ENCODE data around the gene PTPN22. TPM values are rescaled to one million over a fixed set of nuclear protein-coding genes. Genes with fewer than 3 reads are reported as not detected.
A peak's percentile ranks its signal among the peaks of the same experiment; 100 is the strongest.

The PTPN22 gene
- total RNA-seq, 5 donors from 2014 or later (not counting 1 experiment from before 2014, with no cell fraction given), result 25.6 to 45.9 (median 26.6) TPM

DNA sequence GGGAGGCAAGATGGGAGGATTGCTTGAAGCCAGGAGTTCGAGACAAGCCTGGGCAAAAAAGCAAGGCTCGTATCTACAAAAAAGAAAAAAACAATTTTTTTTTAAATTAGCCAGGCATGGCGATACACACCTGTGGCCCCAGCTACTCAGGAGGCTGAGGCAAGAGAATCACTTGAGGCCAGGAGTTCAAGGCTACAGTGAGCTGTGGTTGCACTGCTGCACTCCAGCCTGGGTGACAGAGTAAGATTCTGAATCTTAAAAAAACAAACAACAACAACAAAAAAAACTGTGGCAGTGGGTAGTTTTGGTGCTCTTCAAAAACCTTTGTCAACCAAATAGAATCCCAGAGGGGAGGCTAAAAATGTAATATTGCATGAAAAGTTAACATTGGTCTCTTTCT is 734 bp downstream of the PTPN22 start:
- H3K4me1 ChIP-seq (ENCODE audit: control insufficient read depth in 1 of 2, extremely low read depth in 1 of 2, insufficient read depth in 2 of 2, low read length in 2 of 2), result peaks cover 39 to 45% of the 10 kb centered on the region in 2 experiments
- ATAC-seq (replicated peaks in 1 of 4) (no peak), DNase-seq (peak in 1 of 35 experiments; percentile 23)
- no peaks in the 10 kb centered on the region for H3K27me3 ChIP-seq (replicated peaks in 1 of 2; ENCODE audit: control insufficient read depth in 2 of 2, extremely low read depth in 1 of 2, insufficient read depth in 2 of 2, low read length in 1 of 2)
- H3K36me3 ChIP-seq (ENCODE audit: control insufficient read depth in 2 of 2, extremely low read depth in 1 of 2, insufficient read depth in 1 of 2, low read length in 1 of 2), result peaks cover 2 to 4% of the 10 kb centered on the region in 2 donors
- no peaks in the 10 kb centered on the region for H3K9me3 Mint-ChIP-seq
- 23% methylated on average over 2 of the region's 3 CpGs for WGBS (ENCODE audit: insufficient coverage)
- H3K4me1 Mint-ChIP-seq, result peaks cover 79 to 86% (median 83%) of the 10 kb centered on the region in 3 donors
- peak overlapping the region; percentile 80 to 87 (median 86) for H3K4me3 Mint-ChIP-seq
- POLR2A ChIA-PET, result interaction anchor here (0.6 to 3.1 kb wide), 7 partner anchors 11 to 60 kb away, joined by 3 to 18 read pairs (median 3); partner anchors contain the start of genes AP4B1 (in 1 of the 2) and HIPK1 (in 1 of the 2)
- H3K27ac ChIP-seq (ENCODE audit: low read length), result peak overlapping the region; percentile 90
- peak overlapping the region; percentile 85 to 95 for H3K27ac Mint-ChIP-seq
- H3K9me3 ChIP-seq, result no peaks in the 10 kb centered on the region
- CTCF ChIA-PET, result interaction anchor here (0.5 to 1.9 kb wide), 5 partner anchors 8 to 76 kb away, joined by 3 to 8 read pairs (median 3); partner anchors contain the start of gene AP4B1 (in 1 of the 2)
- H3K36me3 Mint-ChIP-seq, result peaks cover 13% of the 10 kb centered on the region
- H3K27me3 Mint-ChIP-seq, result no peaks in the 10 kb centered on the region
- H3K4me3 ChIP-seq (ENCODE audit: control insufficient read depth in 1 of 2, extremely low read depth in 1 of 2, low read length in 1 of 2), result peak overlapping the region; percentile 62 to 74

DNA sequence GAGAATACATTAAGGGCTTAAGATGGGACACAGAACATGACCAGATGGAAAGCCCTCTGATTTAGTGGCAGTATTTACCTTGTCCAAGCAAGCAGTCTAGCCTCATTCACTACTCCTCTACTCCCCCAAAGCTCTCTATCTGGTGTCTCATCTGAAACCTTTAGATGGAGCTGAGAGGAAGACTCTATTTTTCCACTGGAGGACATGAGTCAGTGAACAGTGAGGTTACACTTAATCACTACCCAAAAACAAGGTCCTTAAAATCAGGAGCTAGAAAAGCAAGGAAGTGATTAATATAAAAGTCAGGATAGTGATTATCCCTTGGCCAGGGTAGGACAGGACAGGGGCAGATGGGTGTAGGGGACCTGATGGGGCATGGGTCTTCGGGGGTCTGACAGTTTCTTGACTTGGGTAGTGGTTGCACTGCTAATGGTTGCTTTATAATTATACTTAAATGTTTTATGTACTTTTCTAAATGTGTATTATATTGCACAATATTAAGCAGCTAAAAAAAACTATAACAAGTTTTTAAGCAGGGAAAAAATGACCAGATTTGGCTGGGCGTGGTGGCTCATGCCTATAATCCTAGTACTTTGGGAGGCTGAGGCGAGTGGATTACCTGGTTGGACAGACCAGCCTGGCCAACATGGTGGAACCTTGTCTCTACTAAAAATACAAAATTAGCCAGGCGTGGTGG is 3.0 kb downstream of the PTPN22 start:
- ChIA-PET POLR2A (interaction anchor here (0.6 to 3.1 kb wide), 6 partner anchors 9 to 68 kb away, joined by 3 to 18 read pairs (median 5); partner anchors contain the start of gene HIPK1 (in 1 of the 2)), CTCF (interaction anchor here (0.6 to 2.4 kb wide), 5 partner anchors 9 to 68 kb away, joined by 3 to 8 read pairs (median 4); partner anchors contain the start of genes AP4B1 (in 1 of the 2) and HIPK1 (in 1 of the 2))
- Mint-ChIP-seq H3K27me3 (no peaks in the 10 kb centered on the region), H3K4me1 (peaks cover 74% of the 10 kb centered on the region in 3 donors), H3K36me3 (peaks cover 24% of the 10 kb centered on the region), H3K4me3 (peak overlapping the region; percentile 80 to 87 (median 86)), H3K9me3 (no peaks in the 10 kb centered on the region), H3K27ac (peak overlapping the region; percentile 76 to 78)
- no peak overlapping the region for H3K27ac ChIP-seq (ENCODE audit: low read length)
- WGBS (ENCODE audit: insufficient coverage), result no CpG with 5 or more reads among the region's 4 CpGs
- H3K36me3 ChIP-seq (ENCODE audit: control insufficient read depth in 2 of 2, extremely low read depth in 1 of 2, insufficient read depth in 1 of 2, low read length in 1 of 2), result peaks cover 2 to 4% of the 10 kb centered on the region in 2 donors
- H3K27me3 ChIP-seq (replicated peaks in 1 of 2; ENCODE audit: control insufficient read depth in 2 of 2, extremely low read depth in 1 of 2, insufficient read depth in 2 of 2, low read length in 1 of 2), result no peaks in the 10 kb centered on the region
- DNase-seq, result no peak
- no peaks in the 10 kb centered on the region for H3K9me3 ChIP-seq
- H3K4me1 ChIP-seq (ENCODE audit: control insufficient read depth in 1 of 2, extremely low read depth in 1 of 2, insufficient read depth in 2 of 2, low read length in 2 of 2), result peaks cover 29 to 39% of the 10 kb centered on the region in 2 experiments
- ATAC-seq (replicated peaks in 1 of 4), result no peak
- H3K4me3 ChIP-seq (ENCODE audit: control insufficient read depth in 1 of 2, extremely low read depth in 1 of 2, low read length in 1 of 2), result no peak overlapping the region

DNA sequence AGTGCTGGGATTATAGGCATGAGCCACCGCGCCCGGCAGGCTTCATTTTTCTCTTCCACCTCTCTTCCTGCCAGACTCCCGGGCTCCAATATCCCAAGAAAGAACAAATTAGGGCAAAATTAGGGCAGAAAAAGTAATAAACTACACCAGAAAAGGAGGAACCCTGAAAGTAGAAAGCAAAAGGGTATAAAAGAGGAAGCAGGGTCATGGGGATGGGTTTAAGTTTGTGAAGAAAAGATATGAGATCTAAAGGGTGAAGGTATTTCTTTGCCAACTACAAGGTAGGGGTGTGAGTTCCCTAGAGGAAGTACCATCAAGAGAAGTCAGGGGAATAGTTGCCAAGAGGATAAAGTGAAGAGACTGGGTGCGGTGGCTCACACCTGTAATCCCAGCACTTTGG is 9.9 kb downstream of the PTPN22 start:
- H3K36me3 Mint-ChIP-seq, result peaks cover 40% of the 10 kb centered on the region
- no peaks in the 10 kb centered on the region for H3K27me3 ChIP-seq (replicated peaks in 1 of 2; ENCODE audit: control insufficient read depth in 2 of 2, extremely low read depth in 1 of 2, insufficient read depth in 2 of 2, low read length in 1 of 2)
- ATAC-seq (replicated peaks in 1 of 4), result no peak
- ChIA-PET POLR2A (no interaction called here), CTCF (no interaction called here)
- H3K9me3 ChIP-seq, result no peaks in the 10 kb centered on the region
- H3K4me3 Mint-ChIP-seq, result no peak overlapping the region
- H3K36me3 ChIP-seq (ENCODE audit: control insufficient read depth in 2 of 2, extremely low read depth in 1 of 2, insufficient read depth in 1 of 2, low read length in 1 of 2), result peaks cover 3 to 28% of the 10 kb centered on the region in 2 donors
- H3K27ac ChIP-seq (ENCODE audit: low read length), result no peak overlapping the region
- H3K9me3 Mint-ChIP-seq, result no peaks in the 10 kb centered on the region
- WGBS (ENCODE audit: insufficient coverage), result 100% methylated on average over 1 of the region's 5 CpGs
- DNase-seq, result no peak
- H3K27me3 Mint-ChIP-seq, result no peaks in the 10 kb centered on the region
- no peak overlapping the region for H3K4me3 ChIP-seq (ENCODE audit: control insufficient read depth in 1 of 2, extremely low read depth in 1 of 2, low read length in 1 of 2)
- H3K27ac Mint-ChIP-seq, result peak overlapping the region in 1 of 2 donors; percentile 74
- H3K4me1 Mint-ChIP-seq, result peaks cover 48 to 57% (median 52%) of the 10 kb centered on the region in 3 donors
- peaks cover 10 to 16% of the 10 kb centered on the region in 2 experiments for H3K4me1 ChIP-seq (ENCODE audit: control insufficient read depth in 1 of 2, extremely low read depth in 1 of 2, insufficient read depth in 2 of 2, low read length in 2 of 2)

DNA sequence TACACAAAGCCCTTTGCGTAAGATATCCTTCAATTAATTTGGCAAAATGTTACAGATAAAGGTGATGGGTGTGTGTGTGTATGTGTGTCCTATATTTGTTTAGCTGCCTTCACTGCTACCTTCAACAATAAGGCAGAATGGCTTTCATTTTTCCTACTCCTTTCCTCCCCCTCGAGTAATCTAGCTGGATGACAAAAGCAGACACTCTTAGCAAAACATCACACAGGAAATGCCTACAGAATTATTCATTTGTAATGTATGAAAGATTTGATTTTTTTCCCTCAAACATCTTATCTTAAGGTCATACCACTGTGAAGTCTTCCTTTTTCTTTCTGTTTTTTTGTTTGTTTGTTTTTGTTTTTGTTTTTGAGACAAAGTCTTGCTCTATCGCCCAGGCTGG is 10.6 kb downstream of the PTPN22 start:
- no peaks in the 10 kb centered on the region for H3K27me3 ChIP-seq (replicated peaks in 1 of 2; ENCODE audit: control insufficient read depth in 2 of 2, extremely low read depth in 1 of 2, insufficient read depth in 2 of 2, low read length in 1 of 2)
- peaks cover 10 to 15% of the 10 kb centered on the region in 2 experiments for H3K4me1 ChIP-seq (ENCODE audit: control insufficient read depth in 1 of 2, extremely low read depth in 1 of 2, insufficient read depth in 2 of 2, low read length in 2 of 2)
- POLR2A ChIA-PET, result interaction anchor here (0.5 to 2.1 kb wide), 3 partner anchors 8 to 651 kb away, joined by 3 to 9 read pairs (median 7); no protein-coding TSS in a partner anchor
- no peak overlapping the region for H3K27ac ChIP-seq (ENCODE audit: low read length)
- Mint-ChIP-seq H3K36me3 (peaks cover 45% of the 10 kb centered on the region), H3K27me3 (no peaks in the 10 kb centered on the region), H3K9me3 (no peaks in the 10 kb centered on the region), H3K27ac (peak overlapping the region; percentile 20 to 76), H3K4me3 (no peak overlapping the region), H3K4me1 (peaks cover 45 to 54% (median 50%) of the 10 kb centered on the region in 3 donors)
- no peak for DNase-seq
- ATAC-seq (replicated peaks in 1 of 4), result no peak
- no peaks in the 10 kb centered on the region for H3K9me3 ChIP-seq
- H3K36me3 ChIP-seq (ENCODE audit: control insufficient read depth in 2 of 2, extremely low read depth in 1 of 2, insufficient read depth in 1 of 2, low read length in 1 of 2), result peaks cover 0 to 34% of the 10 kb centered on the region in 2 donors
- H3K4me3 ChIP-seq (ENCODE audit: control insufficient read depth in 1 of 2, extremely low read depth in 1 of 2, low read length in 1 of 2), result no peak overlapping the region
- CTCF ChIA-PET, result interaction anchor here (1.3 to 2.4 kb wide), 3 partner anchors 25 to 29 kb away, joined by 4 to 11 read pairs (median 6); no protein-coding TSS in a partner anchor
- WGBS (ENCODE audit: insufficient coverage), result no CpG with 5 or more reads among the region's 3 CpGs

DNA sequence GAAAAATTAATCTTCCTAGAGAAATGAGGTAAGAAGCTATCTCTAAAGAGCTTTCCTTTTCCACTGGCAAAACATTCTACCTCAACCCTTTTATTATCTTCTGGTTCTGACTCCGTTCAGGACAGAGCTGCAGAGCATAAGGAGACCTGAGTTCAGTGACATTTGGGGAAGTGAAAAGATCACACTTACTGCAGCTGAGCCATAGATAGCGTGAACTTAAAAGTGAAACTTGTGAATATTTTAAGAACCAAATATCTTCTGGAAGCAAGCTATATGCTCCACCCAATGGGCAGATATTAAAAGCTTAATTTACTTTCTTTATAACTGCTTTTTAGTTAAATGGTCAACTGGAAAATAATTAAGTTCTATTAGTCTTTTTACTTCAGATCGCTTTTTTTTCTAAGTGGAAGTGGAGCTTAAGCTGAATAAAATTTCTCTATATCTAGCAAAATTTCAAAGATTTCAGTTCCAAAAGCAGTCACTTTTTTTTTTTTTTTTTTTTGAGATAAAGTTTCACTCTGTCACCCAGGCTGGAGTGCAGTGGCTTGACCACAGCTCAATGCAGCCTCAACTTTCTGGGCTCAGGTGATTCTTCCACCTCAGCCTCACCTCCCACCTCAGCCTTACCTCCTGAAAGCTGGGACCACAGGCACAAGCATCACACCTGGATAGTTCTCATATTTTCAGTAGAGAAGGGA is 11.9 kb downstream of the PTPN22 start:
- Histone ChIP-seq H3K27me3 (replicated peaks in 1 of 2; ENCODE audit: control insufficient read depth in 2 of 2, extremely low read depth in 1 of 2, insufficient read depth in 2 of 2, low read length in 1 of 2) (no peaks in the 10 kb centered on the region), H3K4me3 (ENCODE audit: control insufficient read depth in 1 of 2, extremely low read depth in 1 of 2, low read length in 1 of 2) (no peak overlapping the region), H3K36me3 (ENCODE audit: control insufficient read depth in 2 of 2, extremely low read depth in 1 of 2, insufficient read depth in 1 of 2, low read length in 1 of 2) (peaks cover 3 to 45% of the 10 kb centered on the region in 2 donors), H3K4me1 (ENCODE audit: control insufficient read depth in 1 of 2, extremely low read depth in 1 of 2, insufficient read depth in 2 of 2, low read length in 2 of 2) (peaks cover 10 to 15% of the 10 kb centered on the region in 2 experiments), H3K27ac (ENCODE audit: low read length) (peak overlapping the region; percentile 40), H3K9me3 (no peaks in the 10 kb centered on the region)
- Mint-ChIP-seq H3K9me3 (no peaks in the 10 kb centered on the region), H3K36me3 (peaks cover 43% of the 10 kb centered on the region), H3K4me1 (peaks cover 35 to 42% (median 42%) of the 10 kb centered on the region in 3 donors), H3K27ac (peak overlapping the region; percentile 62 to 83), H3K27me3 (no peaks in the 10 kb centered on the region), H3K4me3 (peak overlapping the region in 1 of 3 donors; percentile 39)
- ATAC-seq (replicated peaks in 1 of 4), result peak in 2 of 4 experiments; percentile 42 to 55
- DNase-seq, result peak in 1 of 35 experiments; percentile 34
- POLR2A ChIA-PET, result interaction anchor here (0.5 to 2.1 kb wide), 12 partner anchors 9 to 862 kb away, joined by 5 to 18 read pairs (median 7); no protein-coding TSS in a partner anchor
- no CpG with 5 or more reads among the region's 3 CpGs for WGBS (ENCODE audit: insufficient coverage)
- CTCF ChIA-PET, result interaction anchor here (0.6 to 2.4 kb wide), 13 partner anchors 8 to 737 kb away, joined by 3 to 11 read pairs (median 4); partner anchors contain the start of gene AP4B1 (in 1 of the 2)

Data from T-cell (primary cell).